Measurements from ENCODE around the gene SETD1B.
"Not testable (repeated sequence)": the region's sequence is repeated elsewhere in the genome, so short reads cannot be mapped to it uniquely, and the experiment has no call there.

Gene SETD1B

GRCh38 chr12:121803861-121804416, at the start of gene SETD1B:
Gene SETD1B, plus strand, starts transcription at chr12:121804009. Its CDS starts 729 bp downstream, at chr12:121804738.
- DNase-seq: peak; percentile 69

GRCh38 chr12:121754836-121755235, 49.0 kb upstream of the SETD1B start:
- no peak for DNase-seq

- DNase-seq: no peak
Observed at GRCh38 chr12:121755591-121755990, 48.2 kb upstream of the SETD1B start.

GRCh38 chr12:121758536-121758935, 45.3 kb upstream of the SETD1B start:
- not testable (repeated sequence) for DNase-seq

GRCh38 chr12:121762269-121762668, 41.5 kb upstream of the SETD1B start:
- no peak for DNase-seq

GRCh38 chr12:121764808-121765207, 39.0 kb upstream of the SETD1B start:
- DNase-seq: no peak

GRCh38 chr12:121765573-121765972, 38.2 kb upstream of the SETD1B start:
- DNase-seq: peak; percentile 91

GRCh38 chr12:121766290-121767039, 37.3 kb upstream of the SETD1B start:
- no peak for DNase-seq

- DNase-seq: peak; percentile 54
Observed at GRCh38 chr12:121767525-121768016, 36.2 kb upstream of the SETD1B start.

- DNase-seq: no peak
Observed at GRCh38 chr12:121769297-121769830, 34.4 kb upstream of the SETD1B start.

GRCh38 chr12:121769831-121770301, 33.9 kb upstream of the SETD1B start:
- DNase-seq: no peak

- no peak for DNase-seq
Observed at GRCh38 chr12:121770388-121770787, 33.4 kb upstream of the SETD1B start.

- DNase-seq: no peak
Observed at GRCh38 chr12:121770813-121771625, 32.8 kb upstream of the SETD1B start.

- DNase-seq: peak; percentile 45
Observed at GRCh38 chr12:121773011-121773777, 30.6 kb upstream of the SETD1B start.

GRCh38 chr12:121774968-121775474, 28.8 kb upstream of the SETD1B start:
- no peak for DNase-seq

- DNase-seq: no peak
Observed at GRCh38 chr12:121775501-121775900, 28.3 kb upstream of the SETD1B start.

GRCh38 chr12:121776190-121777098, 27.4 kb upstream of the SETD1B start:
- peak; percentile 49 for DNase-seq

GRCh38 chr12:121778567-121779421, 25.0 kb upstream of the SETD1B start:
- no peak for DNase-seq

- no peak for DNase-seq
Observed at GRCh38 chr12:121779422-121779895, 24.4 kb upstream of the SETD1B start.

GRCh38 chr12:121780429-121780828, 23.4 kb upstream of the SETD1B start:
- no peak for DNase-seq

Measured in fibroblast of skin of right quadriceps (primary cell).